NCI-H128 (cell line): Measurements from ENCODE around the gene EFHC1.

Experiments used
- DNase-seq: peaks from one replicate; lab custom pipeline; 2025; ENCODE audit not compliant: unreplicated experiment; lab: John Stamatoyannopoulos, UW

EFHC1 gene

GRCh38 chr6:52500238-52501129 is 80.3 kb downstream of the EFHC1 start:
- DNase-seq: no peak

DNA sequence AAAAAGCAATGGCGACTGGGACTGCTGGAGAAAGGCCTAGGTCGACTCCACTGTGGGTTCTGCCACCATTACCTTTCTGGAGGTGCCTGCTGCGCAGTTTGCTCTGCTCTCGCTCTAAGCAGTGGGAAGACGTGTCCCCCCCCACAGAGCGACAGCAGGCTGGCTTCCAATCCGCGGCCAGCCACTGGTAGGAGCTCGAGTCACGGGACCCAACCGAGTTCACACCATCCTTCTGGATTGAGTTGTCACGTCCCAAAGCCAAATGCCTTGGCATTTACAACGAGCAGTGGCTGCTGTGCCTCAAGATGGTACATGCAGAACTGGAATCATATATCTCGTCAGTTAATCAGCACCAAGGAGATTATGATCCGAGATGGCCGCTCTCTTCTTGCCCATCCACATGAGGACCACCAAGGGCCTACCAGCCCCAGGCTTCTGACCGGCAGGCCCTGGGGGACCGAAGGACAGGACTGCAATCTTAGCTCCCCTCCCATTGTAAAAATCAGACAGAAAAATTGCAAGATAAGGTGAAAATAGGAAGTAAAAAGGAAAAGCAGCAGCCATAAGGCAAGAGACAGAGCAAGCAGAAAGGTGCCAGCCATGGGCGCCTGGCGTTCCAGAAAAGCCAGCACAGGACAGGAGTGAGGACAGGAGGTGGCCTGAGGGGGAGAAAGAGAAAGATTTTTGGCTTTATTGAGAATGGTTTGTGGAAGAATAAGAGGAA is 82.3 kb downstream of the EFHC1 start:
- DNase-seq: no peak

GRCh38 chr6:52503323-52503747 is 83.2 kb downstream of the EFHC1 start:
- DNase-seq: no peak

- peak; percentile 49 for DNase-seq
Measured at GRCh38 chr6:52503851-52504781, 84.0 kb downstream of the EFHC1 start.

GRCh38 chr6:52504782-52505136 is 84.6 kb downstream of the EFHC1 start:
- no peak for DNase-seq

- no peak for DNase-seq
Measured at GRCh38 chr6:52505726-52506409, 85.7 kb downstream of the EFHC1 start.

- DNase-seq: no peak
Measured at GRCh38 chr6:52506476-52506875, 86.3 kb downstream of the EFHC1 start.

DNA sequence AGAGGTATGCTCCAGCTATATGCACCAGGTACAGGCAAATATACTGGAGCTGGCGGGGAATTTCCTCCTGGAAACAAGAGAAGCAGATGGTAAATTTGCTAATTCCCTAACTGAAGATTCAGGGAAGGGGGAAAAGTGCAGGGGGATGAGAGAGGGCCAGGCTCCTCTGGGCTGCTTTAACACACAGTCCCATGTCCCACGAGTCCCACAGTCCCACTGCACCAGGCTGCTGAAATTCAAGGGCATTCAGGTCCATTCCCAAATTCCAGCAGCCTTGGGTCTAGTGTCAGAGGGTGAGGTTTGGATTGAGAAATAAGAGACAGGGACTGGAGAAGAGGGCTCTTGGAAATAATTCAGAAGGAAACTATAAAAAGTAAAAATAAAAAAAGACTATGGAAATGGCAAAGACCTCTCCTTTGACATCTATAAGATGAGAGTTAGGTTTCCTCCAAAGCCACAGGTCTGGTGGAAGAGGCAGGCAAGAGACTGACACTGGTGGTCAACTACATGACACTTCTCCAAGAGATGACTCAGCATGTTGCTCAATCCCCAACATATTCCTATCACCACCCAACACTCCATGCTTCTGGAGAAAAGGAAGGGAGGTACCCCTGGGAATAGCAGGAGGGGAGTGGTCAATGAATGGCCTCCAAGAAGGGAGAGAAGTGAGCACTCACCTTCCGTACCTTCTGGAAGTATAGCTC is 87.6 kb downstream of the EFHC1 start:
- DNase-seq: no peak

DNA sequence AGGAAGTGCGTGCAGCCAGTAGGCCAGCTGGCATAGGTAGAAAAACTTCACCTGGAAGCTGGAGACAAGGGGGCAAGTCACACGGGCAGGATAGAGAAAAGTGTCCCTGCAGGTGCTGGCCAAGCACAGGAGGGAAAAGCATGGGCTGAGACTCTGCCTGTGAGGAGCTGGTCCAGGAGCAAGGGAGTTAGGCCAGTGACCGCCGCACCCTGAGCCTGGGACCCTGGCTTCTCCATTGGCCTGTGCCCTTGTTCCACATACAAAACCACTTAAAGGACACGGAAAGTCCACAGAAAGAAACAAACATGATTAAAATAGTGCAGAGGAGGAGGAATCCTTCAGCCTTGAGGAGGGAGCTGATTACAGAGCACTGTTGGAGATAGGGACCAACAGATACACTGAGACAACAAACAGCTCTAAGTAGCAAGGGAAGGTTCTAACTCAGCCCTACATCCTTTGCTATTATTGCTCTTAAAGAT is 88.2 kb downstream of the EFHC1 start:
- no peak for DNase-seq

DNA sequence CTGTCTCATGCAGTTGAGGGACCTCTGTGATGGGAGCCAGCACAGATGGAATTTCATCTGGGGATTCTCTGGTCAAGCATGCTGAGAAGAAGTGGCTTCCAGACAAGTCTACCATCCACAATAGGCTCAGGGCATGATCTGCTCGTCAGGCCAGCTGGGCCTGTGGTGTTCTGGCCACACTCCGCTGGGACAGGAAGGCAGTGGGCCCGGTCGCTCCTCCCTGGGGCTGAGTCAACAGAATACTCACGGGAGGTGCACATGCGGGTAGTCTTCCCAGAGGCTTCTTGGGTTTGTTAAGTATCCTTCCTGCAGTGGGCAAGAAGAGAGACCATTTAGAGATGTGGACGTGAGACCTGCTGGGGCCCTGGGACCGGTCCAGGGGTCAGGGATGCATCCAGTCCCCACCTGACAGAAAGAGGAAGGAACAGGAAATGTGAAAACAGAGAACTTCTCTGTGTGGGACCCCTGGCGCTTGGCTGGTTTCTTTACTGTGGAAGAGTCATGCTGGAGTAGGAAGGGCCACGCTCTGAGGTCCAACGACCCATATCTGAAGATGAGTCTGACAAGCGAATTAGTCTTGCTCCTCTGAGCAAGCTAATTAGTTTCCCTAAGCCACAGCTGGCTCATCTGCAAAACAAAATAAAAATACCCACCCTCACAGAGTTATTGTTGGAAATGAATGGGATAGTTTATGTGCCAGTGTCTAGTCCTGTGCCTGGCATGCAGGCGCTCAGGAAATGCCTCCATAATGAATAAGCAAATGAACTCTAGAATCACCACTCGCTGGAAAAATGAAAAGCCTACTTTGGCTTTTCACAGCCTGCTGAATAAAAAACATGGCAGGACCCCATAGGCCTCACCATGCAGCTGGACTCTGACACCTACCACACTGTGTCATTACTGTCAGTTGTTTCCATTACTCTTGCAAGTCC is 89.4 kb downstream of the EFHC1 start:
- no peak for DNase-seq

GRCh38 chr6:52510213-52510562 is 90.0 kb downstream of the EFHC1 start:
- no peak for DNase-seq

DNA sequence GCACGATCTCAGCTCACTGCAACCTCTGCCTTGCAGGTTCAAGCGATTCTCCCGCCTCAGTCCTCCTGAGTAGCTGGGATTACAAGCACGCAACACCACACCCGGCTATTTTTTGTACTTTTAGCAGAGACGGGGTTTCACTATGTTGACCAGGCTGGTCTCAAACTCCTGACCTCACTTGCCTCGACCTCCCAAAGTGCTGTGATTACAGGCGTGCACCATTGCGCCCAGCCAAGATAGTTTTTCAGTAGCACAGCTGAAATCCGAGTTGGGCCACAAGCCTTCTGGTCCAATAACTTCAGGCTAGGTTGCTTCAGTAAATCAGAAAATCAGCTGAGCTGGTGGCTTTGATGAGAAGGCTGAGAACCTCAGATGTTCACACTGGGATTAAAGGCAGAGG is 91.0 kb downstream of the EFHC1 start:
- DNase-seq: no peak

DNA sequence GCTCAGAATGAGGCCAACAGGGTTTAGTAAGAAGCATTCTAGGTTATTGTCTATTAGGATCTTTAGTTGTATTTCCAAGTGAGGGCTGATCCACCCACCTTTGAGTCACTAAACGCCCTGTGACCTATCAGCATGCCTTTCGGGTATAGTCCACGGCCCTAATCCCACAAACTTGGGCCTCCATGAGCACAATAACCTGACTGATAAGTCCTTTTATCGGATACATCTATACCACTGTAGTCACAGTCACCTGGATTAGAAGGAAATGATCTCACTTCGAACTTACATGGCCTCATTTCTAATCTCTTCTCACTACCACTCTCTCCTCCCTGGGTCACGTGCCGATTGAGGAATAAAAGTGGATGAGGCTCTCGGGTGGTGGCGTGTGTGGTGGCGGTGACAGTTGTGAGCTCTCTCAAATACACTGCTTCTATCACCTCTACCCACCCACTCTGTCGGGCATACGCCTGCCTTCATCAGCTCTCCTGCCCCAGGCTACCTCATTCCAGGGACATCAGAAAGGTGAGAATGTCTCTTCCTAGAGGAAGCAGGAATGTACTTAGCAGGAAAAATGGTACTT is 91.5 kb downstream of the EFHC1 start:
- DNase-seq: no peak

DNA sequence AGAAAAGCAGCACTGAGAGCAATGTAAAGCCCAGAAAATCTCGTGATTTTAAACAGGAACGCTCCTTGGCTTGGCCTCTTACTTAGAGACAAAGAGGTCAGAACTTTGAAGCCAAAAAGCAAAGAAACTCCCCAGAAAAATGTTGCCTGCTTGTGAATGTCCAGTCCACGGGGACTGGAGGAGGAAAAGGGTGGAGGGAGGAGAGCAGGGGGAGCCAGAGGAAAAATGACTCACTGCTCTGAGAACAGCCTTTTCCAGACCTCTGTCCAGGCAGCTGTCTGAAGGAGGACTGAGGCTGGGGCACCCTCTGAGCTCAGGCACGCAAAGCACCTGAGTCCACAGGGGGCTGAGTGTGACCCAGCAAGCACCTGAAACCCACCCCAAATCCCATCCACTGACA is 92.1 kb downstream of the EFHC1 start:
- no peak for DNase-seq

DNA sequence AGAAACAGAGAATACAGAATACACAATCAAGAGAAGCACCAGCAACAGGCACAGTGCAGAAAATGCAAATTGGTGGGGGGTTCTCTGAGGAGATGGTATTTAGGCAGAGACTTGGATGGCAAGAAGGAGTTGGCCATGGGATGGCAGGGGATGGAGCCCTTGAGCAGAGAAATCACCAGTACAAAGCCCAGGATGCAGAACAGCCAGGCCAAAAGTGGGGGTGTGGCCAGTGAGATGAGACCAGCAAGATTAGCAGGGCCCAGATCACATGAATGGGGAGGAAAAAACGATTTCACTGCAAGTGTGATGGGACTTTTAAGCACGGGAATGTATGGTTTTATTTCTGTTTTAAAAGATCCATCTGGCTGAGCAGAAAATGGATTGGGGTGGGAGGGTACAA is 93.3 kb downstream of the EFHC1 start:
- no peak for DNase-seq

DNA sequence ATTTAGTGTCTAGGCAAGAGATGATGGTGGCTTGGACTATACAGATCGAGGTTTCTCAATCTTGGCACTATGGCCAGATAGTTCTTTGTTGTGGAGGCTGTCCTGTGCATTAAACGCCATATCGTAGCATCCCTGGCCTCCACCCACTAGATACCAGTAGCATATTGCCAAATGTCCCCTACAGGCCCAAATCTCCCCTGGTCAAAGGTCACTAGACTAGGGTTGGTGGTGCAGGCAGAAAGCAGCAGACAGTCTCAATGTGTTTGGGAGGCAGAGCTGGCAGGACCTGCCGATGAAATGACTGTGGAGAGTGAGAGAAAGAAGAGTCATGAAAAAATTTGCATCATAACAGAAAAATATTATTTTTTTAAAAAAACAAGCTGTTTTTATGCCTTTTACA is 93.8 kb downstream of the EFHC1 start:
- DNase-seq: no peak

GRCh38 chr6:52514514-52514913 is 94.4 kb downstream of the EFHC1 start:
- no peak for DNase-seq

DNA sequence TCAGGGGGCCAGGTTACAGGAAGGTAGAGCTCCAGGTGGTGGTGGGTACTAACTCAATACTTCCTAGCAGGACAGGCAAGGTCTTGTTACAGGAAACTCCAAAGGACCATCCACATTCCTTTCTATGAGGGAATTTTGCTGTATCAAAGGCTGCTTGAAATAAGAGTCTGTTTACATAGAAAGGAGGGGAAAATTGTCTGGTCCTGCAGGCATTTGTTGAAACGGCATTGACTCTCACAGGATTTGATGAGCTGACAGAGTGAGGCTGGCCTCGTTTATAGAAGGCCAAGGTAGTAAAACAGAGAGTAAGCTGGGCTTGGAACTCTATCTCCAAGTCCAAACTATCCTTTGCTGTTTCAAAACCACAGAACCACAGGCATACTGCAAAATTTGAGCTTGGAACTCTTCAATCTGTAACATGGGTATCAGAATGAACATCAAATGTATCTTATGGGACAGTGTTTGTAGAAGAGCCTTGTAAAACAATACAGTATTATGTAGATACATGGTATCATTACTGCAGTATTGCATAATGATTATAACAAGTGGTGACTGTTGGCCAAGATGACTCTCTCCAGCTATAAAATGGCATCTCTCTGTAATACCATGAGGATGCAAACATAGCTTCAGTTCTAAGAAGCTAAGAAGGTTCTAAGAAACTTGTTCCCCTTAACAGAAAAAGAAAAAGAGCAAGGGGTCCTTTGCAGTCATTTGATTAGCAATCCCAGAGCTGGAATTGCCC is 95.2 kb downstream of the EFHC1 start:
- no peak for DNase-seq
